SU-DHL-6 (cell line): ENCODE data around the gene FCHSD2.

Experiments
- H2AFZ ChIP-seq: fragments of 200-600 bp; sonication (generic); 2 replicates; pipeline ENCODE4 v1.6.1; 2014; ENCODE audit warnings: low read depth, mild to moderate bottlenecking, moderate library complexity, mixed read lengths, antibody characterized with exemption, low read length; ENCODE audit not compliant: severe bottlenecking
- H3F3A ChIP-seq: fragments of 200-600 bp; shearing (Covaris generic); 2 replicates; pipeline ENCODE4 v1.6.0; 2016; ENCODE audit warnings: antibody characterized with exemption, mild to moderate bottlenecking; ENCODE audit not compliant: insufficient read depth
- H3K27ac ChIP-seq: fragments of 200-600 bp; sonication (generic); 2 replicates; pipeline ENCODE4 v1.5.1; 2016; ENCODE audit warnings: low read depth, mild to moderate bottlenecking, low read length, moderate library complexity, mixed read lengths
- H3K27me3 ChIP-seq: fragments of 200-600 bp; sonication (generic), shearing (Covaris generic); 2 replicates; pipeline ENCODE4 v1.6.0; 2014; ENCODE audit warnings: mild to moderate bottlenecking, low read length
- H3K36me3 ChIP-seq: fragments of 200-600 bp; sonication (generic); 2 replicates; pipeline ENCODE4 v1.6.1; 2014; ENCODE audit warnings: mild to moderate bottlenecking, low read length, mixed read lengths
- H3K4me2 ChIP-seq: fragments of 300-600, 200-600 bp; shearing (Covaris generic), sonication (generic); 2 replicates; pipeline ENCODE4 v1.6.0; 2014; ENCODE audit warnings: low read length, low read depth, mild to moderate bottlenecking; ENCODE audit not compliant: poor library complexity, severe bottlenecking
- H3K4me3 ChIP-seq: fragments of 200-600 bp; sonication (generic); 2 replicates; pipeline ENCODE4 v1.5.1; 2014; ENCODE audit warnings: antibody characterized with exemption, low read length, mild to moderate bottlenecking, mixed read lengths; ENCODE audit not compliant: insufficient read depth, poor library complexity, severe bottlenecking
- H3K79me2 ChIP-seq: fragments of 200-600 bp; sonication (generic); 2 replicates; pipeline ENCODE4 v1.6.1; 2014; ENCODE audit warnings: mild to moderate bottlenecking, low read length, moderate library complexity; ENCODE audit not compliant: insufficient read depth
- H3K9ac ChIP-seq: fragments of 200-600 bp; sonication (generic); 2 replicates; pipeline ENCODE4 v1.7.0; 2014; ENCODE audit warnings: mild to moderate bottlenecking, low read length
- H3K9me2 ChIP-seq: fragments of 200-600 bp; sonication (generic); replicated peaks from 2 replicates; pipeline ENCODE4 v1.6.1; 2014; ENCODE audit warnings: low read length; ENCODE audit not compliant: insufficient read depth
- H3K9me3 ChIP-seq: fragments of 200-600 bp; sonication (generic); 2 replicates; pipeline ENCODE4 v1.6.1; 2014; ENCODE audit warnings: low read length, mixed read lengths; ENCODE audit not compliant: insufficient read depth
- H4K20me1 ChIP-seq: fragments of 200-600 bp; sonication (generic); 2 replicates; pipeline ENCODE4 v1.6.1; 2014; ENCODE audit warnings: low read depth, mild to moderate bottlenecking, antibody characterized with exemption, low read length, moderate library complexity, mixed read lengths
- EZH2phosphoT487 ChIP-seq: fragments of 200-600 bp; sonication (generic), shearing (Covaris generic); conservative IDR thresholded peaks from 2 replicates; pipeline ENCODE4 v1.6.1; 2018; ENCODE audit warnings: mild to moderate bottlenecking, antibody characterized with exemption, low read length, moderate library complexity, mixed read lengths
- TF ChIP-seq, protein P1 (sequence below): fragments of 200-600 bp; sonication (generic); IDR thresholded peaks from one replicate; pipeline ENCODE4 v1.5.1; 2017; ENCODE audit warnings: antibody characterized with exemption, mild to moderate bottlenecking, low read length, moderate library complexity; ENCODE audit not compliant: insufficient read depth, poor library complexity, severe bottlenecking

Gene FCHSD2

DNA sequence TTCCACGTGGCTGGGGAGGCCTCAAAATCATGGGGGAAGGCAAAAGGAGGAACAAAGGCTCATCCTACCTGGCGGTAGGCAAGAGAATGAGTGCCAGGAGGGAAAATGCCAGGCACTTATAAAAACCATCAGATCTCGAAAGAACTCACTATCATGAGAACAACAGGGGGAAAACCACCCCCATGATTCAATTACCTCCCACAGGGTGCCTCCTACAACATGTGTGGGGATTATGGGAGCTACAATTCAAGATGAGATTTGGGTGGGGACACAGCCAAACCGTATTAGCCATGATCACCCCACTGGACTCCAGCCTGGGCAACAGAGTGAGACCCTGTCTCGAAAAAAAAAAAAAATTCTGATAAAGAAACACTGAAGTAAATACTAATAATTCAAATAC lies 87.1 kb downstream of the FCHSD2 start:
- peaks cover 6% of the 10 kb centered on the region; the same call in 1 of the 2 replicates for H4K20me1 ChIP-seq
- H3K4me3 ChIP-seq, result no peak overlapping the region
- peak overlapping the region; percentile 7; the same call in 1 of the 2 replicates for H3K27ac ChIP-seq
- H3K9me2 ChIP-seq, result no peaks in the 10 kb centered on the region
- no peaks in the 10 kb centered on the region for H3K9me3 ChIP-seq
- TF ChIP-seq, protein P1, sequence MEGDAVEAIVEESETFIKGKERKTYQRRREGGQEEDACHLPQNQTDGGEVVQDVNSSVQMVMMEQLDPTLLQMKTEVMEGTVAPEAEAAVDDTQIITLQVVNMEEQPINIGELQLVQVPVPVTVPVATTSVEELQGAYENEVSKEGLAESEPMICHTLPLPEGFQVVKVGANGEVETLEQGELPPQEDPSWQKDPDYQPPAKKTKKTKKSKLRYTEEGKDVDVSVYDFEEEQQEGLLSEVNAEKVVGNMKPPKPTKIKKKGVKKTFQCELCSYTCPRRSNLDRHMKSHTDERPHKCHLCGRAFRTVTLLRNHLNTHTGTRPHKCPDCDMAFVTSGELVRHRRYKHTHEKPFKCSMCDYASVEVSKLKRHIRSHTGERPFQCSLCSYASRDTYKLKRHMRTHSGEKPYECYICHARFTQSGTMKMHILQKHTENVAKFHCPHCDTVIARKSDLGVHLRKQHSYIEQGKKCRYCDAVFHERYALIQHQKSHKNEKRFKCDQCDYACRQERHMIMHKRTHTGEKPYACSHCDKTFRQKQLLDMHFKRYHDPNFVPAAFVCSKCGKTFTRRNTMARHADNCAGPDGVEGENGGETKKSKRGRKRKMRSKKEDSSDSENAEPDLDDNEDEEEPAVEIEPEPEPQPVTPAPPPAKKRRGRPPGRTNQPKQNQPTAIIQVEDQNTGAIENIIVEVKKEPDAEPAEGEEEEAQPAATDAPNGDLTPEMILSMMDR, result no peak
- no peak for TF ChIP-seq EZH2phosphoT487
- no peak overlapping the region for H3K9ac ChIP-seq
- H2AFZ ChIP-seq, result no peak overlapping the region
- H3F3A ChIP-seq, result peaks cover 41% of the 10 kb centered on the region
- no peaks in the 10 kb centered on the region for H3K27me3 ChIP-seq
- peaks cover 95% of the 10 kb centered on the region for H3K79me2 ChIP-seq
- H3K4me2 ChIP-seq, result no peak overlapping the region
- peaks cover 13% of the 10 kb centered on the region; the same call in 1 of the 2 replicates for H3K36me3 ChIP-seq

DNA sequence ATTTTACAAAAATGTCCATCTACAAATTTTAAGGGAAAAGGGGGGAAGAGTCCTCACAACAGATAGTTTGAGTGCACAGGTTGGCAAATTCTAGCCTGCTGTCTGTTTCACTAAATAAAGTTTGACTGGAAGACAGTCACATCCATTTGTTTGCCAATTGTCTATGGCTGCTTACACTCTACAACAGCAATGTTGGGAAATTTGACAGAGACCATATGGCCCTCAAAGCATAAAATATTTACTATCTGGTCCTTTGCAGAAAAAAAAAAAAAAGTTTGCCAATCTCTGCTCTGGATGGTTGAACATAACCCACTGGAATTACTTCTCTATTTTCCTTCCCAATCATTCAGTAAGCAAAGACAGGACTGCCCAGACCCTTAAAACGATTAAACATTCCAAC lies 88.2 kb downstream of the FCHSD2 start:
- Histone ChIP-seq H3K9ac (no peak overlapping the region), H3K79me2 (peaks cover 94% of the 10 kb centered on the region), H3K27me3 (no peaks in the 10 kb centered on the region), H3F3A (peaks cover 49% of the 10 kb centered on the region), H3K36me3 (peaks cover 10% of the 10 kb centered on the region; the same call in 1 of the 2 replicates), H3K27ac (peak overlapping the region; percentile 32; the same call in 1 of the 2 replicates), H3K4me3 (no peak overlapping the region), H2AFZ (no peak overlapping the region), H3K9me3 (no peaks in the 10 kb centered on the region), H4K20me1 (no peaks in the 10 kb centered on the region), H3K4me2 (no peak overlapping the region), H3K9me2 (no peaks in the 10 kb centered on the region)
- TF ChIP-seq, protein P1, result no peak
- no peak for TF ChIP-seq EZH2phosphoT487

DNA sequence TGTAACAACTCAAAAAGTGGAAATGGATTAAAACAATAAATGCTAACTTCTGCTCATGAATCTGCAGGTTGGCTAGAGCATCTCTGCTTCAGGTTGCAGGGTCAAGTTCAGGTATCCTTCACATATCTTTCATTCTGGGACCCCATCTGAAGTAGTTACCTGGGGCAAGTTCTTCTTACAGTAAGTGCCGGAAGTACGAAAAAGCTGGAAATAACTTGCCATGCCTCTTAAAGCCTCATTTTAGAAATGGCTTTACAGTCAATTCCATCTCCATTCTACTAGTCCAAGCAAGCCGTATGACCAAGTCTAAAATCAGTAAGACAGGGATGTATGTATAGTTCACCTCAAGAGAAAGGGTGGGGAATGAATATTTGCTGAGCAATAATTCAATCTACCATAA lies 93.7 kb downstream of the FCHSD2 start:
- Histone ChIP-seq H3K4me3 (peak overlapping the region; percentile 7), H3K9ac (peak overlapping the region; percentile 34), H4K20me1 (no peaks in the 10 kb centered on the region), H3K27ac (peak overlapping the region; percentile 93), H3K36me3 (peaks cover 11% of the 10 kb centered on the region; the same call in 1 of the 2 replicates), H3K27me3 (no peaks in the 10 kb centered on the region), H3K79me2 (peaks cover 85% of the 10 kb centered on the region), H3F3A (peaks cover 56% of the 10 kb centered on the region), H3K9me3 (no peaks in the 10 kb centered on the region), H3K9me2 (no peaks in the 10 kb centered on the region), H3K4me2 (peak overlapping the region; percentile 68), H2AFZ (no peak overlapping the region)
- TF ChIP-seq, protein P1, result no peak
